CD4-positive, CD25-positive, alpha-beta regulatory T cell (primary cell): ENCODE measurements around the gene PPT1. TPM values are rescaled to one million over a fixed set of nuclear protein-coding genes. Genes with fewer than 3 reads are reported as not detected.
"Not testable (repeated sequence)": the region's sequence is repeated elsewhere in the genome, so short reads cannot be mapped to it uniquely, and the experiment has no call there.

ENCODE experiments used
- ATAC-seq, 2 donors: fragments of 150-1000 bp; cut with Tn5 transposase; one replicate each; pipeline ENCODE4 v1.10.0; 2021; ENCODE audit warnings: low read depth in 2 of 2, moderate number of reproducible peaks in 2 of 2, moderate library complexity in 1 of 2
- DNase-seq, 3 donors: peaks; one replicate each; pipeline versions ENCODE4 v3.0.0 to v3.0.0-alpha.2; 2012 to 2022; ENCODE audit warnings: mixed read lengths in 1 of 3
- H3K27ac ChIP-seq: one replicate; pipeline ENCODE4 v1.7.0; 2013; ENCODE audit warnings: mild to moderate bottlenecking, low read length; ENCODE audit not compliant: insufficient read depth, poor library complexity, severe bottlenecking
- H3K27me3 ChIP-seq: one replicate; pipeline ENCODE4 v1.7.0; 2013; ENCODE audit warnings: low read length; ENCODE audit not compliant: control insufficient read depth, insufficient read depth
- H3K36me3 ChIP-seq: one replicate; pipeline ENCODE4 v1.7.0; 2013; ENCODE audit warnings: mild to moderate bottlenecking, low read length, moderate library complexity; ENCODE audit not compliant: control insufficient read depth, insufficient read depth
- H3K4me1 ChIP-seq: 2 replicates; pipeline ENCODE4 v1.7.0; 2013; ENCODE audit warnings: mild to moderate bottlenecking, low read length; ENCODE audit not compliant: insufficient read depth, control insufficient read depth, poor library complexity, severe bottlenecking
- H3K4me3 ChIP-seq: one replicate; pipeline ENCODE4 v1.7.0; 2013; ENCODE audit warnings: low read depth, mild to moderate bottlenecking, low read length, moderate library complexity
- H3K9me3 ChIP-seq, 2 experiments: 1 replicate in 1 of 2; 2 replicates in 1 of 2; pipeline ENCODE4 v1.7.0; 2013; ENCODE audit warnings: low read length in 2 of 2, mild to moderate bottlenecking in 1 of 2, moderate library complexity in 1 of 2; ENCODE audit not compliant: control insufficient read depth in 2 of 2
- H3K27ac Mint-ChIP-seq, 3 donors: one replicate each; pipeline ENCODE4 v1.8.0; 2020 to 2022; ENCODE audit warnings: mild to moderate bottlenecking in 3 of 3, mixed read lengths in 3 of 3, moderate library complexity in 2 of 3
- H3K27me3 Mint-ChIP-seq: one replicate; pipeline ENCODE4 v1.8.0; 2022; ENCODE audit warnings: mild to moderate bottlenecking, mixed read lengths
- H3K36me3 Mint-ChIP-seq: one replicate; pipeline ENCODE4 v1.8.0; 2020; ENCODE audit warnings: mixed read lengths
- H3K4me1 Mint-ChIP-seq, 4 donors: one replicate each; pipeline ENCODE4 v1.8.0; 2020 to 2022; ENCODE audit warnings: mixed read lengths in 4 of 4, mild to moderate bottlenecking in 1 of 4
- H3K4me3 Mint-ChIP-seq, 4 donors: one replicate each; pipeline ENCODE4 v1.8.0; 2020 to 2022; ENCODE audit warnings: mild to moderate bottlenecking in 4 of 4, mixed read lengths in 4 of 4, moderate library complexity in 3 of 4
- H3K9me3 Mint-ChIP-seq, 7 donors: one replicate each; pipeline ENCODE4 v1.8.0; 2020 to 2022; ENCODE audit warnings: mixed read lengths in 7 of 7, mild to moderate bottlenecking in 3 of 7, moderate library complexity in 2 of 7
- polyA plus RNA-seq, 4 donors: library from polyadenylated mRNA; unstranded; fragments of 300-500 nt; fragmentation: Illumina TruSeq; gene quantifications; one replicate each; pipeline ENCODE4 v1.2.3, GENCODE V29; 2021
- total RNA-seq: library from RNA; stranded (reverse); gene quantifications from one replicate; pipeline ENCODE4 v1.2.3, GENCODE V29; 2022

Gene PPT1
- total and polyA plus RNA-seq, 5 donors from 2014 or later = 44.2 to 219 (median 198) TPM

- Mint-ChIP-seq H3K36me3 (peaks cover 40% of the 10 kb centered on the region), H3K27me3 (no peaks in the 10 kb centered on the region), H3K9me3 (no peaks in the 10 kb centered on the region), H3K27ac (no peak overlapping the region), H3K4me3 (no peak overlapping the region), H3K4me1 (peaks cover 14 to 35% (median 27%) of the 10 kb centered on the region in 4 donors)
- Histone ChIP-seq H3K27ac (no peak overlapping the region), H3K27me3 (no peaks in the 10 kb centered on the region), H3K36me3 (peaks cover 57% of the 10 kb centered on the region), H3K4me3 (no peak overlapping the region), H3K4me1 (peaks cover 15% of the 10 kb centered on the region), H3K9me3 (no peaks in the 10 kb centered on the region)
- DNase-seq = no peak
- ATAC-seq = no peak
Observed at GRCh38 chr1:40092241-40092640, 4.8 kb downstream of the PPT1 start.

- peaks cover 7 to 24% (median 18%) of the 10 kb centered on the region in 4 donors for H3K4me1 Mint-ChIP-seq
- H3K36me3 ChIP-seq = peaks cover 70% of the 10 kb centered on the region
- peaks cover 0 to 2% (median 0%) of the 10 kb centered on the region in 7 donors for H3K9me3 Mint-ChIP-seq
- H3K4me3 ChIP-seq = no peak overlapping the region
- peaks cover 6% of the 10 kb centered on the region for H3K4me1 ChIP-seq
- H3K27ac ChIP-seq = no peak overlapping the region
- no peak for DNase-seq
- no peak for ATAC-seq
- H3K27me3 Mint-ChIP-seq = no peaks in the 10 kb centered on the region
- H3K36me3 Mint-ChIP-seq = peaks cover 46% of the 10 kb centered on the region
- H3K27ac Mint-ChIP-seq = no peak overlapping the region
- H3K4me3 Mint-ChIP-seq = no peak overlapping the region
- H3K27me3 ChIP-seq = no peaks in the 10 kb centered on the region
- no peaks in the 10 kb centered on the region for H3K9me3 ChIP-seq
Observed at GRCh38 chr1:40090652-40091355, 6.2 kb downstream of the PPT1 start.

GRCh38 chr1:40084750-40085149 lies 12.3 kb downstream of the PPT1 start:
- H3K36me3 ChIP-seq = peaks cover 61% of the 10 kb centered on the region
- not testable (repeated sequence) for ATAC-seq, H3K27me3 ChIP-seq, H3K27ac ChIP-seq, H3K4me3 ChIP-seq, H3K9me3 Mint-ChIP-seq, H3K9me3 ChIP-seq, H3K4me1 ChIP-seq, H3K27me3 Mint-ChIP-seq
- Mint-ChIP-seq H3K27ac (peak overlapping the region in 2 of 3 donors; percentile 14 to 65), H3K4me1 (peaks cover 0 to 15% (median 3%) of the 10 kb centered on the region in 4 donors), H3K4me3 (peak overlapping the region in 1 of 4 donors; percentile 35), H3K36me3 (peaks cover 58% of the 10 kb centered on the region)
- DNase-seq = peak in 2 of 3 donors; percentile 12 to 19

GRCh38 chr1:40081871-40082270 lies 15.2 kb downstream of the PPT1 start:
- H3K9me3 Mint-ChIP-seq = peaks cover 0 to 2% (median 0%) of the 10 kb centered on the region in 7 donors
- H3K4me1 Mint-ChIP-seq = peaks cover 4 to 19% (median 9%) of the 10 kb centered on the region in 4 donors
- H3K27ac Mint-ChIP-seq = peak overlapping the region in 1 of 3 donors; percentile 31
- Histone ChIP-seq H3K36me3 (peaks cover 55% of the 10 kb centered on the region), H3K4me1 (peaks cover 3% of the 10 kb centered on the region), H3K9me3 (no peaks in the 10 kb centered on the region), H3K27me3 (no peaks in the 10 kb centered on the region), H3K27ac (no peak overlapping the region), H3K4me3 (no peak overlapping the region)
- no peak for DNase-seq
- H3K36me3 Mint-ChIP-seq = peaks cover 52% of the 10 kb centered on the region
- no peaks in the 10 kb centered on the region for H3K27me3 Mint-ChIP-seq
- no peak for ATAC-seq
- no peak overlapping the region for H3K4me3 Mint-ChIP-seq

GRCh38 chr1:40079774-40080400 lies 17.2 kb downstream of the PPT1 start:
- Mint-ChIP-seq H3K4me3 (no peak overlapping the region), H3K4me1 (peaks cover 4 to 12% (median 9%) of the 10 kb centered on the region in 4 donors), H3K9me3 (no peaks in the 10 kb centered on the region), H3K27me3 (no peaks in the 10 kb centered on the region), H3K36me3 (peaks cover 38% of the 10 kb centered on the region), H3K27ac (peak overlapping the region; percentile 21 to 83 (median 25))
- DNase-seq = no peak
- no peaks in the 10 kb centered on the region for H3K9me3 ChIP-seq
- peaks cover 59% of the 10 kb centered on the region for H3K36me3 ChIP-seq
- no peak for ATAC-seq
- H3K27me3 ChIP-seq = no peaks in the 10 kb centered on the region
- no peak overlapping the region for H3K27ac ChIP-seq
- H3K4me3 ChIP-seq = no peak overlapping the region
- peaks cover 3% of the 10 kb centered on the region for H3K4me1 ChIP-seq

- H3K27ac ChIP-seq = peak overlapping the region; percentile 8
- Mint-ChIP-seq H3K4me3 (no peak overlapping the region), H3K36me3 (peaks cover 31% of the 10 kb centered on the region), H3K27me3 (no peaks in the 10 kb centered on the region), H3K9me3 (no peaks in the 10 kb centered on the region), H3K4me1 (peaks cover 5 to 10% (median 10%) of the 10 kb centered on the region in 4 donors), H3K27ac (peak overlapping the region in 1 of 3 donors; percentile 75)
- ATAC-seq = peak; percentile 65 to 69
- peaks cover 3% of the 10 kb centered on the region for H3K4me1 ChIP-seq
- DNase-seq = peak; percentile 25 to 69 (median 60)
- H3K27me3 ChIP-seq = no peaks in the 10 kb centered on the region
- no peak overlapping the region for H3K4me3 ChIP-seq
- no peaks in the 10 kb centered on the region for H3K9me3 ChIP-seq
- H3K36me3 ChIP-seq = peaks cover 56% of the 10 kb centered on the region
Observed at GRCh38 chr1:40078512-40079333, 18.3 kb downstream of the PPT1 start.

GRCh38 chr1:40076895-40077312 lies 20.1 kb downstream of the PPT1 start:
- H3K4me3 Mint-ChIP-seq = no peak overlapping the region
- H3K27ac ChIP-seq = no peak overlapping the region
- H3K36me3 ChIP-seq = peaks cover 64% of the 10 kb centered on the region
- ATAC-seq (no peak), DNase-seq (no peak)
- H3K4me1 ChIP-seq = peaks cover 3% of the 10 kb centered on the region
- H3K4me3 ChIP-seq = no peak overlapping the region
- H3K27ac Mint-ChIP-seq = no peak overlapping the region
- no peaks in the 10 kb centered on the region for H3K27me3 Mint-ChIP-seq
- H3K9me3 ChIP-seq = no peaks in the 10 kb centered on the region
- no peaks in the 10 kb centered on the region for H3K9me3 Mint-ChIP-seq
- no peaks in the 10 kb centered on the region for H3K27me3 ChIP-seq
- peaks cover 29% of the 10 kb centered on the region for H3K36me3 Mint-ChIP-seq
- H3K4me1 Mint-ChIP-seq = peaks cover 9 to 13% (median 10%) of the 10 kb centered on the region in 4 donors
